DOHH2 (cell line): ENCODE results near the gene IQSEC3.

ENCODE experiments used
- H3F3A ChIP-seq: fragments of 200-600 bp; sonication (generic), shearing (Covaris generic); 2 replicates; pipeline ENCODE4 v1.6.0; 2016; ENCODE audit warnings: antibody characterized with exemption, mild to moderate bottlenecking; ENCODE audit not compliant: control insufficient read depth, insufficient read depth
- H3K27ac ChIP-seq: fragments of 200-600 bp; sonication (generic); 2 replicates; pipeline ENCODE4 v1.5.1; 2014; ENCODE audit warnings: low read depth, mild to moderate bottlenecking, low read length, moderate library complexity
- H3K27me3 ChIP-seq: fragments of 200-600 bp; sonication (generic); 2 replicates; pipeline ENCODE4 v1.6.1; 2014; ENCODE audit warnings: mild to moderate bottlenecking, low read length, mixed read lengths; ENCODE audit not compliant: control insufficient read depth
- H3K36me3 ChIP-seq: fragments of 200-600 bp; sonication (generic); 2 replicates; pipeline ENCODE4 v1.6.1; 2014; ENCODE audit warnings: mild to moderate bottlenecking, low read length, moderate library complexity, mixed read lengths; ENCODE audit not compliant: control insufficient read depth
- H3K4me1 ChIP-seq: fragments of 200-600 bp; sonication (generic); 2 replicates; pipeline ENCODE4 v1.6.1; 2014; ENCODE audit warnings: mild to moderate bottlenecking, low read length, mixed read lengths; ENCODE audit not compliant: control insufficient read depth
- H3K4me2 ChIP-seq: fragments of 200-600 bp; sonication (generic); 2 replicates; pipeline ENCODE4 v1.6.0; 2014; ENCODE audit warnings: mild to moderate bottlenecking, low read length, moderate library complexity
- H3K4me3 ChIP-seq: fragments of 200-600 bp; sonication (generic); 2 replicates; pipeline ENCODE4 v1.5.1; 2014; ENCODE audit warnings: mild to moderate bottlenecking, low read length, mixed read lengths
- H3K79me2 ChIP-seq: fragments of 200-600 bp; sonication (generic); 2 replicates; pipeline ENCODE4 v1.6.1; 2014; ENCODE audit warnings: mild to moderate bottlenecking, low read length, mixed read lengths; ENCODE audit not compliant: control insufficient read depth
- H3K9me2 ChIP-seq: fragments of 200-600 bp; sonication (generic); replicated peaks from 2 replicates; pipeline ENCODE4 v1.6.1; 2014; ENCODE audit warnings: mild to moderate bottlenecking, low read length, mixed read lengths; ENCODE audit not compliant: control insufficient read depth
- H3K9me3 ChIP-seq: fragments of 200-600 bp; sonication (generic); 2 replicates; pipeline ENCODE4 v1.6.1; 2014; ENCODE audit warnings: antibody characterized with exemption, low read length, mixed read lengths; ENCODE audit not compliant: control insufficient read depth, insufficient read depth
- H4K20me1 ChIP-seq: fragments of 200-600 bp; sonication (generic); 2 replicates; pipeline ENCODE4 v1.6.0; 2014; ENCODE audit warnings: low read depth, mild to moderate bottlenecking, antibody characterized with exemption, low read length, moderate library complexity; ENCODE audit not compliant: control insufficient read depth, insufficient read depth
- CTCF ChIP-seq: fragments of 200-600 bp; sonication (generic); IDR thresholded peaks from one replicate; pipeline ENCODE4 v1.5.1; 2014; ENCODE audit warnings: antibody characterized with exemption, mild to moderate bottlenecking, low read depth, low read length; ENCODE audit not compliant: poor library complexity, severe bottlenecking
- EZH2phosphoT487 ChIP-seq: fragments of 200-600 bp; sonication (generic); IDR thresholded peaks from 2 replicates; pipeline ENCODE4 v1.6.1; 2017; ENCODE audit warnings: borderline replicate concordance, mild to moderate bottlenecking, antibody characterized with exemption, low read length, moderate library complexity, mixed read lengths

The IQSEC3 gene

GRCh38 chr12:87315-87714 lies 20.7 kb downstream of the IQSEC3 start:
- Histone ChIP-seq H4K20me1 (no peaks in the 10 kb centered on the region), H3K4me3 (no peak overlapping the region), H3K27me3 (peaks cover 6% of the 10 kb centered on the region; the same call in 1 of the 2 replicates), H3F3A (no peaks in the 10 kb centered on the region), H3K9me2 (no peaks in the 10 kb centered on the region), H3K79me2 (no peaks in the 10 kb centered on the region), H3K27ac (no peak overlapping the region), H3K4me2 (no peak overlapping the region), H3K4me1 (no peaks in the 10 kb centered on the region), H3K36me3 (no peaks in the 10 kb centered on the region), H3K9me3 (peaks cover 4% of the 10 kb centered on the region; the same call in 1 of the 2 replicates)
- TF ChIP-seq CTCF (no peak), EZH2phosphoT487 (no peak)

GRCh38 chr12:87856-88255 lies 21.3 kb downstream of the IQSEC3 start:
- Histone ChIP-seq H3K79me2 (no peaks in the 10 kb centered on the region), H4K20me1 (no peaks in the 10 kb centered on the region), H3K4me1 (no peaks in the 10 kb centered on the region), H3K9me3 (peaks cover 4% of the 10 kb centered on the region; the same call in 1 of the 2 replicates), H3K9me2 (no peaks in the 10 kb centered on the region), H3F3A (no peaks in the 10 kb centered on the region), H3K4me3 (no peak overlapping the region), H3K27ac (no peak overlapping the region), H3K4me2 (no peak overlapping the region), H3K27me3 (0 out of 2 replicates have a peak, but pooled peaks cover 2% of the 10 kb centered on the region), H3K36me3 (no peaks in the 10 kb centered on the region)
- TF ChIP-seq EZH2phosphoT487: no peak
- TF ChIP-seq CTCF: no peak

- no peaks in the 10 kb centered on the region for H3F3A ChIP-seq
- no peaks in the 10 kb centered on the region for H3K79me2 ChIP-seq
- no peaks in the 10 kb centered on the region for H3K27me3 ChIP-seq
- H3K4me1 ChIP-seq: peaks cover 10% of the 10 kb centered on the region
- no peak overlapping the region for H3K4me2 ChIP-seq
- peaks cover 15% of the 10 kb centered on the region for H3K9me3 ChIP-seq
- H3K27ac ChIP-seq: no peak overlapping the region
- no peaks in the 10 kb centered on the region for H3K9me2 ChIP-seq
- H3K36me3 ChIP-seq: no peaks in the 10 kb centered on the region
- TF ChIP-seq EZH2phosphoT487 (no peak), CTCF (no peak)
- no peak overlapping the region for H3K4me3 ChIP-seq
- H4K20me1 ChIP-seq: no peaks in the 10 kb centered on the region
These were observed 23.1 kb downstream of the IQSEC3 start for GRCh38 chr12:89653-90052.
